Stimulated activated CD8-positive, alpha-beta memory T cell treated with anti-CD3 and anti-CD28 coated beads, Interleukin-7, amount 100 ng/mL, for 24 hours (primary cell): ENCODE data around the gene DGKI.
"Not testable (repeated sequence)": the region's sequence is repeated elsewhere in the genome, so short reads cannot be mapped to it uniquely, and the experiment has no call there.

Source experiments
- DNase-seq: peaks from one replicate; pipeline ENCODE4 v3.0.0-alpha.2; 2020; ENCODE audit warnings: low read depth

DGKI gene

GRCh38 chr7:137835486-137836112, 11.2 kb downstream of the DGKI start:
- DNase-seq: no peak

GRCh38 chr7:137834552-137834951, 12.2 kb downstream of the DGKI start:
- DNase-seq: no peak

GRCh38 chr7:137832990-137833389, 13.8 kb downstream of the DGKI start:
- not testable (repeated sequence) for DNase-seq

GRCh38 chr7:137832382-137832781, 14.4 kb downstream of the DGKI start:
- DNase-seq: no peak

- DNase-seq: not testable (repeated sequence)
Observed at GRCh38 chr7:137831555-137831954, 15.2 kb downstream of the DGKI start.

- DNase-seq: no peak
Observed at GRCh38 chr7:137829337-137829992, 17.3 kb downstream of the DGKI start.

- no peak for DNase-seq
Observed at GRCh38 chr7:137828456-137828855, 18.3 kb downstream of the DGKI start.

GRCh38 chr7:137825489-137825888, 21.3 kb downstream of the DGKI start:
- DNase-seq: no peak

- DNase-seq: no peak
Observed at GRCh38 chr7:137820677-137821420, 25.9 kb downstream of the DGKI start.

- no peak for DNase-seq
Observed at GRCh38 chr7:137820156-137820555, 26.6 kb downstream of the DGKI start.

- no peak for DNase-seq
Observed at GRCh38 chr7:137818036-137818435, 28.7 kb downstream of the DGKI start.

- no peak for DNase-seq
Observed at GRCh38 chr7:137816696-137817320, 30.0 kb downstream of the DGKI start.

GRCh38 chr7:137813541-137813940, 33.2 kb downstream of the DGKI start:
- DNase-seq: no peak

GRCh38 chr7:137810248-137810647, 36.5 kb downstream of the DGKI start:
- DNase-seq: no peak

- no peak for DNase-seq
Observed at GRCh38 chr7:137804836-137805235, 41.9 kb downstream of the DGKI start.

GRCh38 chr7:137801491-137801890, 45.3 kb downstream of the DGKI start:
- DNase-seq: no peak

- DNase-seq: no peak
Observed at GRCh38 chr7:137801003-137801402, 45.8 kb downstream of the DGKI start.

- DNase-seq: no peak
Observed at GRCh38 chr7:137798073-137798763, 48.6 kb downstream of the DGKI start.

GRCh38 chr7:137795211-137795610, 51.6 kb downstream of the DGKI start:
- no peak for DNase-seq

- DNase-seq: no peak
Observed at GRCh38 chr7:137791930-137792329, 54.8 kb downstream of the DGKI start.

GRCh38 chr7:137790828-137791227, 55.9 kb downstream of the DGKI start:
- no peak for DNase-seq

- no peak for DNase-seq
Observed at GRCh38 chr7:137789215-137789882, 57.4 kb downstream of the DGKI start.
